ENCODE measurements around the gene IHH.

DNA sequence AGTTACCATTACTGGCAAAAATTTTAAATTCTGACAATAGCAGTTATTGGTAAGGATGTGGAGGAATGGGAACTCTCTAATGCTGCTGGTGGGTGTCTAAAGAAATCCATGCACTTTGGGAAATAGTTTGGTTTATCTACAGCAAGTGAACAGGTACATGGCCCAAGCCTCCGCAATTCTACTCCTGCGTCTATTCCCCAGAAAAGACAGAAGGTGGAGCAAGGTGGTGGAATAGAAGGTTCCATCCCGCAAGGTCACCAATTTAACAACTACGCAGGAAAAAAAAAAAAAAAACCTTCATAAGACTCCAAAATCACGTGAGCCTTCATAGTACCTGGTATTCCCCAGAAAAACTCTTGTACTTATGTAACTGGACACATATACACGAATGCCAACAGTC is 25.9 kb downstream of the IHH start:
- TF ChIP-seq CTCF (IDR thresholded peaks at IDR 0.05) (0 out of 2 replicates have a peak, but pooled peaks have one; percentile 13), ZFX (IDR thresholded peaks at IDR 0.05; ENCODE audit: borderline replicate concordance) (no peak)

Data from 22Rv1 (cell line).